22Rv1 (cell line): ENCODE data around the gene CLIC4.

Experiments
- H3K27ac ChIP-seq: fragments of 450-650 bp; 2 replicates; pipeline ENCODE4 v1.5.1; 2017
- CTCF ChIP-seq: fragments of 450-650 bp; IDR thresholded peaks from 2 replicates; pipeline ENCODE4 v1.5.1; 2017; ENCODE audit warnings: mild to moderate bottlenecking
- ZFX ChIP-seq: fragments of 450-650 bp; IDR thresholded peaks from 2 replicates; pipeline ENCODE4 v1.6.1; 2017; ENCODE audit warnings: antibody characterized with exemption, borderline replicate concordance

Gene CLIC4

GRCh38 chr1:24868016-24868875, 123.0 kb downstream of the CLIC4 start:
- TF ChIP-seq CTCF: no peak
- no peak for TF ChIP-seq ZFX
- H3K27ac ChIP-seq: no peak overlapping the region

GRCh38 chr1:24870551-24871195, 125.4 kb downstream of the CLIC4 start:
- no peak overlapping the region for H3K27ac ChIP-seq
- TF ChIP-seq CTCF (no peak), ZFX (no peak)

- no peak overlapping the region for H3K27ac ChIP-seq
- TF ChIP-seq ZFX (no peak), CTCF (no peak)
Measured at GRCh38 chr1:24871306-24871901, 126.2 kb downstream of the CLIC4 start.

- H3K27ac ChIP-seq: no peak overlapping the region
- TF ChIP-seq ZFX (no peak), CTCF (no peak)
Measured at GRCh38 chr1:24872061-24872850, 127.0 kb downstream of the CLIC4 start.

- H3K27ac ChIP-seq: no peak overlapping the region
- TF ChIP-seq CTCF (no peak), ZFX (no peak)
Measured at GRCh38 chr1:24873148-24873547, 127.9 kb downstream of the CLIC4 start.

- no peak overlapping the region for H3K27ac ChIP-seq
- TF ChIP-seq CTCF (no peak), ZFX (no peak)
Measured at GRCh38 chr1:24874056-24874455, 128.8 kb downstream of the CLIC4 start.
